KOPT-K1 (cell line): ENCODE measurements around the gene HOXA6.

ENCODE experiments used
- H3K27ac ChIP-seq: fragments of 200-600 bp; sonication (generic); 2 replicates; pipeline ENCODE4 v1.5.1; 2016; ENCODE audit warnings: antibody characterized with exemption, mild to moderate bottlenecking, low read depth, low read length; ENCODE audit not compliant: poor library complexity, severe bottlenecking
- H3K36me3 ChIP-seq: fragments of 200-600 bp; sonication (generic); 2 replicates; pipeline ENCODE4 v1.5.1; 2017; ENCODE audit warnings: antibody characterized with exemption, mild to moderate bottlenecking, low read length, moderate library complexity; ENCODE audit not compliant: insufficient read depth
- H3K9me3 ChIP-seq: fragments of 200-600 bp; sonication (generic); 2 replicates; pipeline ENCODE4 v1.5.1; 2017; ENCODE audit warnings: antibody characterized with exemption, low read length, mild to moderate bottlenecking; ENCODE audit not compliant: insufficient read depth, poor library complexity, severe bottlenecking

HOXA6 gene

DNA sequence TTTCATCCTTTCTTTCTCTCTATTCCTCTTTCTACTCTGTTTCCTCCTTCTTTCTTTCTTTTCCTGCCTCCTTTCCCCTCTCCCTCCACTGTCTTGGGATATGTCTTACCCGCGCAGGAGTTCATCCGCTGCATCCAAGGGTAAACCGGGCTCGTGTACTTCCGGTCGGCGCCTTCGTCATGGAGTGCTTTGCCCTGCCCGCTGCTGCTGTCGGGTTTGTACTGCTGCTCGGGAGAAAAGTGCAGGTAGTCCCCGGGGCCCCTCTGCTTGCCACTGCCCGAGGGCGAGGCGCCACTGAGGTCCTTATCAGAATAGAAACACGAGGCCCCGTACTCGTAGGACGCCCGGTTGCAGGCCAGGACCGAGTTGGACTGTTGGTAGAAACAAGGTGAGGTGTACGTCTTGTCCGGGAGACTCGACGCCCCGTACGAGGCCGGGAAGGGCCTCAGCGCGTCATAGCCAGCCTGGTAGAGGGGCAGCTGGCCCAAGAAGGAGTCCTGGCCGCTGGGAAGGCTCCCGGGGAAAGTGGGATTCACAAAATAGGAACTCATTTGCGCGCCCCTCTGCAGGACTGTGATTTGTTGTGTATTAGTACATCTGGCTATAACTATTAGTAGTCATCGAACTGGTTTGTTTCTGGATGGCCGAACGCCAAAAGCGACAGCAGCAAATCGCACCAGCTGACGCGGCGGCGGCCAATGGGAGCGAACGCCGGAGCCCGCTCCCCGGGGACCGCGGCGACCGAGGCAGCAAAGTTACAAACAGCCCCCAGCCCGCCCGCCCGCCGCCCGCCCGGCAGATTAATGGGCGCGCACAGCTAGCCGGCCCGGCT lies at the start of gene HOXA6:
TSS of gene HOXA6 (minus strand) at position 576 of the 832 bp plus-strand sequence. CDS start at position 551, 25 bp downstream.
- no peaks in the 10 kb centered on the region for H3K36me3 ChIP-seq
- no peak within 1 kb of the TSS for H3K27ac ChIP-seq
- peaks cover 20% of the 10 kb centered on the region for H3K9me3 ChIP-seq

GRCh38 chr7:27196287-27196767 lies 48.8 kb upstream of the HOXA6 start:
- no peak overlapping the region for H3K27ac ChIP-seq
- no peaks in the 10 kb centered on the region for H3K9me3 ChIP-seq
- no peaks in the 10 kb centered on the region for H3K36me3 ChIP-seq

- no peaks in the 10 kb centered on the region for H3K36me3 ChIP-seq
- H3K9me3 ChIP-seq: no peaks in the 10 kb centered on the region
- H3K27ac ChIP-seq: no peak overlapping the region
Measured at GRCh38 chr7:27194686-27195379, 47.3 kb upstream of the HOXA6 start.

GRCh38 chr7:27194002-27194352 lies 46.4 kb upstream of the HOXA6 start:
- H3K9me3 ChIP-seq: no peaks in the 10 kb centered on the region
- no peaks in the 10 kb centered on the region for H3K36me3 ChIP-seq
- H3K27ac ChIP-seq: no peak overlapping the region

GRCh38 chr7:27193335-27194001 lies 45.9 kb upstream of the HOXA6 start:
- H3K36me3 ChIP-seq: no peaks in the 10 kb centered on the region
- no peaks in the 10 kb centered on the region for H3K9me3 ChIP-seq
- no peak overlapping the region for H3K27ac ChIP-seq

DNA sequence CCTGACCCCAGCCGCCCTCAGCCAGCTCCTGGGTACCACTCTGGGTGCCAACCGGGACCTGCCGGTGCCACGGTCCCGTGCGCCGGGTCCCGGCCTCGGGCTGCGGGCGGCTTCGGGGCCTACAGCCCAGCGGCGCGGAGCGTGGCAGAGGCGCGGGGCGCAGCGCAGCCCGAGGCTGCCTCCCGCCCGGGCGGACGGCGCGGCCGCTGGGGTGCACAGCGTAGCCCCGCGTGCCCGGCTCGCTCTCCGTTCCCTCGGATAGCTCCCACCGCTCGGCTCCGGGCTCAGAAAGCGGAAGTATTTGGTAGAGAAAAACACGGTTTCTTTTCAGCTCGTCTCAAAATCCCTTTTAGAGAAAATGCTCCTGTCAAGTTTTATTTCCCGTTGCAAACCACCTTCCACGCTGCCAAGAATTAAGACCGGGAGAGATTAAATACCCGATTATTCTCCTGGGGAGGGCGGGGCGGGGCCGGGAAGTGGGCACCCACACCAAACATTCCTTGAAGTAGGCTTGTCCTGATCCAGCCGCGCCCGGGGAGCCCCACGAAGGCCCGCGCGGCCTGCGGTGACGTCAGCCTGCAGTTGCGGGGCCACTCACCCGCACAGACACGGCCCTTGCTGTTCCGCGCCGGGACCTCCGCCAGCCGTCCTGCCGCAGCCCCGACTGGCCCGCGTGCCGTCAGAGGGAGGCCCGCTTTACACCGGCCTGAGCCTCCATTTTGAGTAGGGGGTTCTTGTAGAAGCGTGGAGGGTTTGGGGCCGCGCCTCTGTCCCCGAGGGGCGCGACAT lies 45.2 kb upstream of the HOXA6 start:
- no peaks in the 10 kb centered on the region for H3K36me3 ChIP-seq
- H3K27ac ChIP-seq: no peak overlapping the region
- H3K9me3 ChIP-seq: no peaks in the 10 kb centered on the region

DNA sequence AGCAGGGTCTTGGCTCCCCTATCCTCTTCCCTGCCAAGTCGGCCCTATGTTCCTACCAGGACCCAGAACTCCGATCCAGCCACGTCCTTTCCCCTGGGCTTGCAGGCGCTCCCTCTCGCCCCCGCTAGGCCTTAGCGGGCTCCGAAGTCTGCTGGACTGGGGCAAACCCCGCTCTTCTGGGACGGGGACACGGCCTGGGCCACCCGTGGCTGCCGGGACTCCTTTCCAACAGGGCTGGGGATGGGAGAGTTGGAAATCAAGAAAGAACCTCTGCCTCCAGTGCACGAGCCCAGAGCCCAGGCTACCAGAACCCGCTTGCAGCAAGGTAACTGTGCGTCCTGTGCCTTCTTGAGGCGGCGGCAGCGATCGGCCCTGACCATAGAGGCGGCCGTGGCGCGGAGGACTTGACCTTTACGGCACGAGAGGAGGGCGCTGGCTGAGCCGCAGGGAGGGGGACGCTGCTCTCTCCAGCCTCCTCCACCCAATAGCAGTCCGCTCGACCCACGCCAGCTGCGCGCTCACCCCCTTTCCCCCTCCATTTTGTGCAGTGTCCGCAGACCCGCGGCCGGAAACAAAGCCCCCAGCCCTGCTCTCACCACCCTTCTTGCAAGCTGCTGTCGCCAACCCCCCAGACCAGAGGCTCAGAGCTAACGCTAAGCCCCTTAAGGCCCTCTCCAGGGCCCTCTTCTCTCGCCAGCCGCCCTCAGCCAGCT lies 44.4 kb upstream of the HOXA6 start:
- H3K27ac ChIP-seq: no peak overlapping the region
- no peaks in the 10 kb centered on the region for H3K9me3 ChIP-seq
- H3K36me3 ChIP-seq: no peaks in the 10 kb centered on the region

DNA sequence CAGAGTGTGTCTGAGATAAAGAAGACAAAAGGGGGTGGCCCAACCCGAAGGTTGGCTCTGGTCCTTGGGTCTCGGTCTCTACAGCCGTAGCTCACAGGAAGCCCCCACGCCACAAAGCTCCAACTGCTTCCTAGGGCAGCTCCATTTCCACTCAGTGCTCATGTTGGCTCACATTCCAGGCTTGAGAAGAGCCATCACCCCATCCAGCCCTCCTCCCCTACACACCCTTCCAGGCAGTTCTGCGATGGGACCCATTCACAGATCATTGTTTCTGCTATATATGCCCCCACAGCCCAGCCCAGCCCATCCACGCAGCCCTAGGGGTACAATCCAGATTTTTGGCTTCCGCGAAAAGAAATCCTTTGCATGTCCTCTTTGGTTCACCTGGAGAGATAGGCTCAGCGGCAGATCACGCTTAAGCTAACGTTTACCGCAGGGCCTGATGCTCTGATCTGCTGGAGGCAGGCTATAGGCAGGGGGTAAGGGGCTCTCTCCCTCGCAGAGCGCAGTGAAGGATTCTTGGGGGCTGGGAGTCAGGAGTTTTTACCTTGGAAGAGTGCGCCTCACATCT lies 43.7 kb upstream of the HOXA6 start:
- Histone ChIP-seq H3K9me3 (no peaks in the 10 kb centered on the region), H3K27ac (no peak overlapping the region), H3K36me3 (no peaks in the 10 kb centered on the region)

- no peak overlapping the region for H3K27ac ChIP-seq
- H3K36me3 ChIP-seq: no peaks in the 10 kb centered on the region
- H3K9me3 ChIP-seq: no peaks in the 10 kb centered on the region
Measured at GRCh38 chr7:27189997-27190748, 42.6 kb upstream of the HOXA6 start.

DNA sequence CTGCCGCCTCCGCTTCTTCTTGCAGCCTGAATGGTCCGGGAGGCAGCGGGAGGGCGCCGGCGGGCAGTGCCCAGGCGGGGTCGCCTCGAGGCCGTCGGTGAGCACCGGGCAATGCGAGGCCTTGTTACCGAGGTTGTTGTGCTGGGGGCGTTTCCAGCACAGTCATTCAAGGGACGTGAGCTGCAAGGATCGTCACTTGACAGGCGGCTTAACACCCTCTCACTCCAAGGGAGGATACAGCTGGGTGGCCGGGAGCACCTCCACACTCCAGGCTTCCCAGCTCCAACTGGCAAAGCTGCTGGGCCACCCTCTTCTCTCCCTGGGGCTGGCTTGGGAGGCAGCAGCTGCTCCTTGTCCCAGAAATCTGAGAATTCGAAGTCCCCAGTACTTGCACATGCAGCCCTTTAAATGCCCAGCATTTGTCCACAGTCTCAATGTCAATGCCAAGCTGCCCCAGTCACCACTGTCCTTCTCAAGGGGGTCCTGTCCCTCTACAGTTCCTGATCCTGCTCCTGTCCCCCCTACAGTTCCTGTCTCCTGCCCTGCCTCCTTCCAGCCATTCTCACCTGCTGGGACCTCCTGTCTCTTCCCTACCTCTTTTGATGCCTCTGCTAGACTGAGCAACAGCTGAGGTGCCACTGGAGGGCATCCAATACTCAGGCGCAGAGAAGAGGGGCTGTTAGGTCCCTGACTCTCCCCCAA lies 41.9 kb upstream of the HOXA6 start:
- Histone ChIP-seq H3K36me3 (no peaks in the 10 kb centered on the region), H3K27ac (no peak overlapping the region), H3K9me3 (no peaks in the 10 kb centered on the region)

DNA sequence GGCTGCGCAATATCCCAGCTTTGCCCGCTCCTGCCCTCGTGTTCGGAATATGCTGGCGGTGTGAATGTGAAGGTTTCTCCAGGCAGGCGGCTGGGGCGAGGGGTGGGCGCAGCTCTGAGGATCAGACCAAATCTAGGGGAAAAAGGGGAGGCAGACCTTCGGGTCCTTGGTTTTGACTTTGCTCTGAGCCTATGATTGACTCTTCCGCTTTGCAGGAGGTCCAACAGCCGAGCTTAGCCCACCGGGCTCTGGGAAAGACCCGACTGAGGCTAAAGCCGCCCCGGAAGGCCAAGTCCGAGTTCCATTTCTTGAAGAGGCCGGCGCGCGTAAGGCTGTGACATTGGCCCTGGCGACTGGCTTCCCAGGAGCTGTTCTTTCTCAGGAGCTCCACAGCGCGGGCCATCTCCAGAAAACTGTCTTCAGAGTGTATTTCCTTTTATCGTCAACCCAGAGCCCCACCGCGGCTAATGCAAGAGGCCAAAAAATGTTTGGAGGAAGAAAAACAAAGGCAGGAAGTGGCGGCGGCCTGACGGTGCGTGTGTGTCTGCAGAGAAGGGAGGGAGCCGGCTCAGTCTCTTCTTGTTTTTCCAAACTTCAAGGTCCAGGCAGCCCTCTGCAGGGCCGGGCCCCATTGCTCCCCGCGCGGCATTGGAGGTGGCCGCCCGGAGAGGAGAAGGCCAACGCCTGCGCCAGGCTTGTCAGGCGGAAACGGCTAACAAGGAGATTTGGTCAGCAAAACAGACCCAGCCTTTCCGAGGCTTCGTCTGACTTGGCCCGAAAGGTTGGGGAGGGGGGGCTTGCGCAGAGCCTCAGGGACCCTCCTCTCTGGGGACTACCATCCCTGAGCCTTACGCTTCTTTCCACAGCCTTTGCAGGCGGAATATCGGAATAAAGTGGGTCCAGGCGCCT lies 41.1 kb upstream of the HOXA6 start:
- H3K9me3 ChIP-seq: no peaks in the 10 kb centered on the region

More for the DNA sequence above, 41.1 kb upstream of the HOXA6 start:
- H3K36me3 ChIP-seq: no peaks in the 10 kb centered on the region
- no peak overlapping the region for H3K27ac ChIP-seq
